Tibial nerve (tissue), 3 donors: ENCODE measurements around the gene PDLIM7.

ENCODE experiments used
- POLR2A ChIP-seq, 2 donors: fragments of 450-650 bp; IDR thresholded peaks; one replicate each; pipeline ENCODE4 v1.6.1; 2017; ENCODE audit warnings: antibody characterized with exemption in 2 of 2, mild to moderate bottlenecking in 2 of 2, moderate library complexity in 2 of 2
- TF ChIP-seq, protein P1 (sequence below), 5 experiments: fragments of 200-600 bp in 3 of 5; fragments of 450-650 bp in 2 of 5; sonication (generic) in 3 of 5; IDR thresholded peaks; one replicate each; pipeline ENCODE4 v1.5.1; 2016 to 2019; ENCODE audit warnings: antibody characterized with exemption in 5 of 5, mild to moderate bottlenecking in 3 of 5, moderate library complexity in 2 of 5

DNA sequence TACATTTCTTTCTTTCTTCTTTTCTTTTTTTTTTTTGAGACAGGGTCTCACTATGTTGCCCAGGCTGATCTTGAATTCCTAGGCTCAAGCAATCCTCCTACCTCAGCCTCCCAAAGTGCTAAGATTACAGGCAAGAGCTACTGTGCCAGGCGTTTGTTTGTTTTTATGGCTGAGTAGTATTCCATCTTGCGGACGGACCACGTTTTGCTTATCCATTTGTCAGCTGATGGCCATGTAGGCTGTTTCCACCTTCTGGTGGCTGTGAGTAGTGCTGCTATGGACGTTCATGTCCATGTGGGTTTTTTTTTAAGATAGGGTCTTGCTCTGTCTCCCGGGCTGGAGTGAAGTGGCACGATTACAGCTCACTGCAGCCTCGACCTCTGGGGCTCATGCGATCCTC, 9.8 kb upstream of the PDLIM7 start:
- TF ChIP-seq, protein P1, sequence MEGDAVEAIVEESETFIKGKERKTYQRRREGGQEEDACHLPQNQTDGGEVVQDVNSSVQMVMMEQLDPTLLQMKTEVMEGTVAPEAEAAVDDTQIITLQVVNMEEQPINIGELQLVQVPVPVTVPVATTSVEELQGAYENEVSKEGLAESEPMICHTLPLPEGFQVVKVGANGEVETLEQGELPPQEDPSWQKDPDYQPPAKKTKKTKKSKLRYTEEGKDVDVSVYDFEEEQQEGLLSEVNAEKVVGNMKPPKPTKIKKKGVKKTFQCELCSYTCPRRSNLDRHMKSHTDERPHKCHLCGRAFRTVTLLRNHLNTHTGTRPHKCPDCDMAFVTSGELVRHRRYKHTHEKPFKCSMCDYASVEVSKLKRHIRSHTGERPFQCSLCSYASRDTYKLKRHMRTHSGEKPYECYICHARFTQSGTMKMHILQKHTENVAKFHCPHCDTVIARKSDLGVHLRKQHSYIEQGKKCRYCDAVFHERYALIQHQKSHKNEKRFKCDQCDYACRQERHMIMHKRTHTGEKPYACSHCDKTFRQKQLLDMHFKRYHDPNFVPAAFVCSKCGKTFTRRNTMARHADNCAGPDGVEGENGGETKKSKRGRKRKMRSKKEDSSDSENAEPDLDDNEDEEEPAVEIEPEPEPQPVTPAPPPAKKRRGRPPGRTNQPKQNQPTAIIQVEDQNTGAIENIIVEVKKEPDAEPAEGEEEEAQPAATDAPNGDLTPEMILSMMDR (IDR thresholded peaks at IDR 0.05) = no peak
- TF ChIP-seq POLR2A (IDR thresholded peaks at IDR 0.05) = no peak
